GM18502 (cell line): Measurements from ENCODE around the gene HRK.
"Not testable (repeated sequence)": the region's sequence is repeated elsewhere in the genome, so short reads cannot be mapped to it uniquely, and the experiment has no call there.

Experiments used
- ATAC-seq: cut with Tn5 transposase; IDR thresholded peaks from one replicate; pipeline ENCODE4 v1.9.1; 2021; ENCODE audit warnings: mild to moderate bottlenecking; ENCODE audit not compliant: unreplicated experiment, poor library complexity

HRK gene

GRCh38 chr12:116827432-116827831, 53.8 kb downstream of the HRK start:
- no peak for ATAC-seq

- no peak for ATAC-seq
These were observed 60.0 kb downstream of the HRK start for GRCh38 chr12:116821291-116821690.

- ATAC-seq, result no peak
These were observed 61.1 kb downstream of the HRK start for GRCh38 chr12:116820064-116820656.

- ATAC-seq, result peak; percentile 91
These were observed 62.1 kb downstream of the HRK start for GRCh38 chr12:116818948-116819832.

GRCh38 chr12:116818341-116818856, 62.8 kb downstream of the HRK start:
- ATAC-seq, result peak; percentile 15

GRCh38 chr12:116814766-116815165, 66.5 kb downstream of the HRK start:
- not testable (repeated sequence) for ATAC-seq

- no peak for ATAC-seq
These were observed 67.8 kb downstream of the HRK start for GRCh38 chr12:116813271-116814041.

GRCh38 chr12:116812238-116812637, 69.0 kb downstream of the HRK start:
- ATAC-seq, result no peak

GRCh38 chr12:116808113-116809105, 72.8 kb downstream of the HRK start:
- ATAC-seq, result no peak

- ATAC-seq, result no peak
These were observed 73.7 kb downstream of the HRK start for GRCh38 chr12:116807546-116807945.

GRCh38 chr12:116806845-116807440, 74.3 kb downstream of the HRK start:
- ATAC-seq, result no peak
